ENCODE measurements around the gene PRRC2C.
"Not testable (repeated sequence)": the region's sequence is repeated elsewhere in the genome, so short reads cannot be mapped to it uniquely, and the experiment has no call there.

DNA sequence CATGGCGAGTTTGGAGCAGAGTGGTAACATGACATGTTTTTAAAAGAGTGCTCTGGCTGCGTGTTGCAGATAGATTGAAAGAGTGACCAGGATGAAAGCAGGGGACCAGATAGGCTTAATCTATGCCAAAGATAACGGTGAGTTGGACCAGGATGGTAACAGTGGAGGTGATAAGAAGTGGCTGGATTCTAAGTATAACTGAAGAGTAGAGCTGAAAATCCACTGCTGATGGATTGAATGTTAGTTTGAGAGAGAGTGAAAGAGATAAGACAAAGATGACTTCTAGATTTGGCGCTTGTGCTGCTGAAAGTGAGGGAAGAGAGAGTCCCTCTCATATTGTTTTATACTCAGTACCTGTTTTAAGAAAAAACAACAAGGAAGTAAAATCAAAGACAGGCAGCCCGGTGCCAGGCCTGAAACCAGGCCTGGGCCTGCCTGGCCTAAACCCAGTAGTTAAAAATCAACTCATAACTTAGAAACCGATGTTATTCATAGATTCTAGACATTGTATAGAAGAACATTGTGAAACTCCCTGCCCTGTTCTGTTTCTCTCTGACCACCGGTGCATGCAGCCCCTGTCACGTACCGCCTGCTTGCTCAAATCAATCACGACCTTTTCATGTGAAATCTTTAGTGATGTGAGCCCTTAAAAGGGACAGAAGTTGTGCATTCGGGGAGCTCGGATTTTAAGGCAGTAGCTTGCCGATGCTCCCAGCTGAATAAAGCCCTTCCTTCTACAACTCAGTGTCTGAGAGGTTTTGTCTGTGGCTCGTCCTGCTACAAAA lies 130.0 kb downstream of the PRRC2C start:
- TF ChIP-seq, protein P1, sequence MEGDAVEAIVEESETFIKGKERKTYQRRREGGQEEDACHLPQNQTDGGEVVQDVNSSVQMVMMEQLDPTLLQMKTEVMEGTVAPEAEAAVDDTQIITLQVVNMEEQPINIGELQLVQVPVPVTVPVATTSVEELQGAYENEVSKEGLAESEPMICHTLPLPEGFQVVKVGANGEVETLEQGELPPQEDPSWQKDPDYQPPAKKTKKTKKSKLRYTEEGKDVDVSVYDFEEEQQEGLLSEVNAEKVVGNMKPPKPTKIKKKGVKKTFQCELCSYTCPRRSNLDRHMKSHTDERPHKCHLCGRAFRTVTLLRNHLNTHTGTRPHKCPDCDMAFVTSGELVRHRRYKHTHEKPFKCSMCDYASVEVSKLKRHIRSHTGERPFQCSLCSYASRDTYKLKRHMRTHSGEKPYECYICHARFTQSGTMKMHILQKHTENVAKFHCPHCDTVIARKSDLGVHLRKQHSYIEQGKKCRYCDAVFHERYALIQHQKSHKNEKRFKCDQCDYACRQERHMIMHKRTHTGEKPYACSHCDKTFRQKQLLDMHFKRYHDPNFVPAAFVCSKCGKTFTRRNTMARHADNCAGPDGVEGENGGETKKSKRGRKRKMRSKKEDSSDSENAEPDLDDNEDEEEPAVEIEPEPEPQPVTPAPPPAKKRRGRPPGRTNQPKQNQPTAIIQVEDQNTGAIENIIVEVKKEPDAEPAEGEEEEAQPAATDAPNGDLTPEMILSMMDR (conservative IDR thresholded peaks at IDR 0.05 in 1 of 2, IDR thresholded peaks at IDR 0.05 in 1 of 2; ENCODE audit: low read depth in 1 of 2, low read length in 2 of 2): not testable (repeated sequence)
- not testable (repeated sequence) for TF ChIP-seq EZH2 (IDR thresholded peaks at IDR 0.05; ENCODE audit: low read length, missing control alignments)

Data from fibroblast of lung (primary cell).